Ovary (tissue), 3 donors: ENCODE results near the gene TRPM3.

Experiments used
- EP300 ChIP-seq: sonication (generic); formaldehyde crosslinking; IDR thresholded peaks from one replicate; pipeline ENCODE4 v1.6.1; 2017; ENCODE audit warnings: antibody characterized with exemption
- POLR2A ChIP-seq: fragments of 450-650 bp; IDR thresholded peaks from one replicate; pipeline ENCODE4 v1.6.1; 2017; ENCODE audit warnings: antibody characterized with exemption, mild to moderate bottlenecking, moderate library complexity
- TF ChIP-seq, protein P1 (sequence below), 3 donors: fragments of 450-650 bp in 2 of 3; fragments of 200-600 bp in 1 of 3; IDR thresholded peaks; one replicate each; pipeline versions ENCODE4 v1.5.1 to v1.8.0; 2016 to 2022; ENCODE audit warnings: antibody characterized with exemption in 3 of 3, mild to moderate bottlenecking in 1 of 3
- donor health status: DM: no; HTN: no; CAD: no.

- TF ChIP-seq POLR2A (no peak), EP300 (no peak)
- TF ChIP-seq, protein P1, sequence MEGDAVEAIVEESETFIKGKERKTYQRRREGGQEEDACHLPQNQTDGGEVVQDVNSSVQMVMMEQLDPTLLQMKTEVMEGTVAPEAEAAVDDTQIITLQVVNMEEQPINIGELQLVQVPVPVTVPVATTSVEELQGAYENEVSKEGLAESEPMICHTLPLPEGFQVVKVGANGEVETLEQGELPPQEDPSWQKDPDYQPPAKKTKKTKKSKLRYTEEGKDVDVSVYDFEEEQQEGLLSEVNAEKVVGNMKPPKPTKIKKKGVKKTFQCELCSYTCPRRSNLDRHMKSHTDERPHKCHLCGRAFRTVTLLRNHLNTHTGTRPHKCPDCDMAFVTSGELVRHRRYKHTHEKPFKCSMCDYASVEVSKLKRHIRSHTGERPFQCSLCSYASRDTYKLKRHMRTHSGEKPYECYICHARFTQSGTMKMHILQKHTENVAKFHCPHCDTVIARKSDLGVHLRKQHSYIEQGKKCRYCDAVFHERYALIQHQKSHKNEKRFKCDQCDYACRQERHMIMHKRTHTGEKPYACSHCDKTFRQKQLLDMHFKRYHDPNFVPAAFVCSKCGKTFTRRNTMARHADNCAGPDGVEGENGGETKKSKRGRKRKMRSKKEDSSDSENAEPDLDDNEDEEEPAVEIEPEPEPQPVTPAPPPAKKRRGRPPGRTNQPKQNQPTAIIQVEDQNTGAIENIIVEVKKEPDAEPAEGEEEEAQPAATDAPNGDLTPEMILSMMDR (IDR thresholded peaks at IDR 0.05), result no peak
These were observed 219.2 kb downstream of the TRPM3 start for GRCh38 chr9:70902171-70902570.
